GM12878 (cell line): Measurements from ENCODE around the gene CCDC201. TPM values are rescaled to one million over a fixed set of nuclear protein-coding genes. Genes with fewer than 3 reads are reported as not detected.

Experiments
- ATAC-seq: fragments of 200-7000 bp; cut with Tn5 transposase; 3 replicates; pipeline ENCODE4 v1.9.1; 2020; ENCODE audit warnings: mild to moderate bottlenecking, moderate library complexity
- BruUV-seq: library from RNA; stranded (reverse); fragments of 400-500 nt; replicated peaks from 2 replicates; lab custom pipeline; 2021; lab: Mats Ljungman, UMichigan
- CTCF ChIA-PET: fragments of 300-600 bp; sonication (Branson Sonifier 250); formaldehyde crosslinking; extraction: SDS; loops from one replicate; lab custom pipeline; 2021; ENCODE audit warnings: inconsistent platforms; lab: Yijun Ruan, JAX
- POLR2A ChIA-PET: fragments of 350-600 bp; formaldehyde crosslinking; extraction: SDS; loops from one replicate; lab custom pipeline; 2021; ENCODE audit warnings: inconsistent platforms; lab: Charles Lee
- RAD21 ChIA-PET: fragments of 300-600 bp; sonication (Branson Sonifier 250); formaldehyde crosslinking; loops from one replicate; lab custom pipeline; 2023; ENCODE audit warnings: antibody characterized with exemption; ENCODE audit not compliant: unreplicated experiment; lab: Charles Lee
- SMC1A ChIA-PET: fragments of 300-600 bp; sonication (Branson Sonifier 250); formaldehyde crosslinking; loops from one replicate; lab custom pipeline; 2023; ENCODE audit not compliant: unreplicated experiment, uncharacterized antibody; lab: Charles Lee
- DNase-seq: peaks from one replicate; pipeline ENCODE4 v3.0.0-alpha.2; 2011; ENCODE audit warnings: low read depth, low spot score
- FAIRE-seq: peaks from 3 replicates; lab custom pipeline; 2011; peaks lifted over from hg19 to GRCh38; lab: Jason Lieb, UNC
- H2AFZ ChIP-seq: 2 replicates; pipeline ENCODE4 v1.6.0; 2011; ENCODE audit warnings: low read depth, low read length, control low read depth; ENCODE audit not compliant: control insufficient read depth
- H3K27ac ChIP-seq: 2 replicates; pipeline ENCODE4 v1.5.1; 2011; ENCODE audit warnings: control low read depth; ENCODE audit not compliant: control insufficient read depth, insufficient read depth
- H3K27me3 ChIP-seq, 2 experiments: replicated peaks in 1 of 2; 2 replicates each; pipeline versions ENCODE4 v1.6.0 to v1.6.1; 2011; ENCODE audit warnings: low read length in 1 of 2; ENCODE audit not compliant: control insufficient read depth in 2 of 2, insufficient read depth in 2 of 2
- H3K36me3 ChIP-seq, 2 experiments: 2 replicates each; pipeline ENCODE4 v1.5.1; 2011; ENCODE audit warnings: low read length in 1 of 2; ENCODE audit not compliant: control insufficient read depth in 2 of 2, insufficient read depth in 2 of 2
- H3K4me1 ChIP-seq: 2 replicates; pipeline ENCODE4 v1.6.1; 2011; ENCODE audit warnings: mild to moderate bottlenecking, low read length, moderate library complexity, mixed read lengths; ENCODE audit not compliant: control insufficient read depth, insufficient read depth
- H3K4me2 ChIP-seq: 2 replicates; pipeline ENCODE4 v1.6.0; 2011; ENCODE audit warnings: control low read depth; ENCODE audit not compliant: control insufficient read depth, insufficient read depth
- H3K4me3 ChIP-seq: fragments of 200-600 bp; sonication (generic); 2 replicates; pipeline ENCODE4 v1.5.1; 2016
- H3K79me2 ChIP-seq: 2 replicates; pipeline ENCODE4 v1.6.0; 2011; ENCODE audit warnings: low read length; ENCODE audit not compliant: control insufficient read depth, insufficient read depth
- H3K9ac ChIP-seq: 2 replicates; pipeline ENCODE4 v1.8.0; 2011; ENCODE audit warnings: low read length, control low read depth, mixed read lengths; ENCODE audit not compliant: control insufficient read depth, insufficient read depth
- H3K9me3 ChIP-seq: replicated peaks from 3 replicates; pipeline ENCODE4 v1.5.1; 2011; ENCODE audit warnings: mild to moderate bottlenecking, low read length; ENCODE audit not compliant: control insufficient read depth, insufficient read depth
- H4K20me1 ChIP-seq: 2 replicates; pipeline ENCODE4 v1.6.0; 2011; ENCODE audit not compliant: control insufficient read depth, insufficient read depth
- CEBPB ChIP-seq, 2 experiments: fragments of 150-350 bp in 1 of 2; IDR thresholded peaks; 2 replicates each; pipeline ENCODE4 v1.6.1; 2012 to 2014; ENCODE audit warnings: low read depth in 2 of 2, low read length in 2 of 2, borderline replicate concordance in 1 of 2, inconsistent platforms in 1 of 2
- LARP7 ChIP-seq: fragments of 450-650 bp; IDR thresholded peaks from 2 replicates; pipeline ENCODE4 v1.6.1; 2017; ENCODE audit warnings: mild to moderate bottlenecking
- MTA2 ChIP-seq: fragments of 450-650 bp; IDR thresholded peaks from 2 replicates; pipeline ENCODE4 v1.6.1; 2016; ENCODE audit warnings: low read depth, mild to moderate bottlenecking, moderate library complexity
- MYB ChIP-seq: fragments of 150-350 bp; IDR thresholded peaks from 2 replicates; pipeline ENCODE4 v1.6.1; 2014; ENCODE audit warnings: mild to moderate bottlenecking, low read depth, low read length, borderline replicate concordance
- MYC ChIP-seq: IDR thresholded peaks from 2 replicates; pipeline ENCODE4 v1.6.1; 2011; ENCODE audit warnings: mild to moderate bottlenecking, low read length, moderate library complexity, inconsistent platforms; ENCODE audit not compliant: insufficient read depth, insufficient replicate concordance, insufficient read length, severe bottlenecking
- NBN ChIP-seq: fragments of 450-650 bp; IDR thresholded peaks from 2 replicates; pipeline ENCODE4 v1.6.1; 2016
- NFYA ChIP-seq: IDR thresholded peaks from 2 replicates; pipeline ENCODE4 v1.6.1; 2011; ENCODE audit warnings: low read depth, mild to moderate bottlenecking, low read length, improper control_type of control experiment, borderline replicate concordance
- PAX8 ChIP-seq: fragments of 450-650 bp; IDR thresholded peaks from 2 replicates; pipeline ENCODE4 v1.6.1; 2017; ENCODE audit warnings: mild to moderate bottlenecking, moderate library complexity
- SIN3A ChIP-seq: IDR thresholded peaks from 2 replicates; pipeline ENCODE4 v1.6.1; 2012; ENCODE audit warnings: low read depth, low read length, improper control_type of control experiment
- SREBF1 ChIP-seq: IDR thresholded peaks from 2 replicates; pipeline ENCODE4 v1.6.1; 2012; ENCODE audit warnings: mild to moderate bottlenecking, low read length
- TCF3 ChIP-seq: IDR thresholded peaks from 2 replicates; pipeline ENCODE4 v1.6.1; 2012; ENCODE audit warnings: low read depth, mild to moderate bottlenecking, low read length, borderline replicate concordance; ENCODE audit not compliant: insufficient read depth
- WGBS: methylation state at CpG from one replicate; pipeline ENCODE4 v1.1.6; 2016; ENCODE audit warnings: low lambda C conversion rate; ENCODE audit not compliant: insufficient replicate concordance, insufficient coverage; ENCODE audit errors: missing lambda C conversion rate; 5-methylcytosine and 5-hydroxymethylcytosine counted together
- in situ Hi-C: fragments of 300-500 bp; cut with MboI; formaldehyde crosslinking; loops from 9 replicates; pipeline ENCODE4 v1.14.3; 2018; ENCODE audit warnings: mixed read lengths
- intact Hi-C: fragments of 100-400 bp; cut with micrococcal nuclease; formaldehyde crosslinking; loops from one replicate; pipeline ENCODE4 v1.14.2; 2022; ENCODE audit not compliant: unreplicated experiment
- polyA plus RNA-seq, 11 experiments: library from polyadenylated mRNA; depleted of rRNA in 4 of 11; unstranded in 6 of 11; stranded (reverse) in 5 of 11; fragments of >200 nt; fragmentation: Nextera tagmentation in 4 of 11; fragmentation: Illumina TruSeq in 1 of 11; extraction: Ambion mirVana in 4 of 11; extraction: Trizol in 1 of 11; gene quantifications; 1 replicate in 1 of 11; 2 replicates in 10 of 11; pipeline versions ENCODE4 v1.2.1 to v1.2.3, GENCODE V29; 2011 to 2016; ENCODE audit warnings: inconsistent platforms in 2 of 11, missing spikeins in 2 of 11, low read depth in 1 of 11
- total RNA-seq, 4 experiments: library from RNA; depleted of rRNA in 3 of 4; stranded (reverse); fragments of >200 nt in 3 of 4; fragmentation: Illumina TruSeq in 1 of 4; extraction: Trizol in 1 of 4; gene quantifications; 2 replicates each; pipeline versions ENCODE4 v1.2.1 to v1.2.3, GENCODE V29; 2013 to 2021

CCDC201 gene
- total and polyA plus RNA-seq, 10 of the 15 experiments (the other 5 are each of a cell fraction or from before 2014, with no cell fraction given) = 0.10 TPM; not detected in 9

- H4K20me1 ChIP-seq = no peaks in the 10 kb centered on the region
- DNase-seq (no peak), ATAC-seq (no peak), FAIRE-seq (no peak)
- intact Hi-C loops = no loop called here
- H3K36me3 ChIP-seq = no peaks in the 10 kb centered on the region
- ChIA-PET CTCF (no interaction called here), SMC1A (no interaction called here), POLR2A (no interaction called here), RAD21 (no interaction called here)
- no peaks in the 10 kb centered on the region for H3K79me2 ChIP-seq
- H3K27ac ChIP-seq = no peak overlapping the region
- H3K9ac ChIP-seq = no peak overlapping the region
- no peak overlapping the region for H3K4me3 ChIP-seq
- TF ChIP-seq LARP7 (no peak), TCF3 (no peak), NFYA (no peak), NBN (no peak), SIN3A (no peak), PAX8 (no peak), CEBPB (IDR thresholded peaks at IDR 0.05; ENCODE audit: borderline replicate concordance in 1 of 2, low read depth in 2 of 2, low read length in 2 of 2) (no peak), MYB (no peak), MTA2 (no peak), MYC (no peak), SREBF1 (no peak)
- H3K9me3 ChIP-seq = no peaks in the 10 kb centered on the region
- in situ Hi-C loops = loop anchor here (25.0 kb wide), 1 partner anchor 704 kb away; the partner anchor contains the start of gene RAMP3
- H3K4me2 ChIP-seq = no peak overlapping the region
- WGBS = 33% methylated on average over 13 of the region's 13 CpGs
- no peaks in the 10 kb centered on the region; a peak in 2 of 4 replicates for H3K27me3 ChIP-seq
- H2AFZ ChIP-seq = no peak overlapping the region
- BruUV-seq = no TSS peak
- H3K4me1 ChIP-seq = no peaks in the 10 kb centered on the region
These were observed 7.1 kb downstream of the CCDC201 start for GRCh38 chr7:45865594-45866410.
